H1 (cell line): Measurements from ENCODE around the gene MYBPH. TPM values are rescaled to one million over a fixed set of nuclear protein-coding genes. Genes with fewer than 3 reads are reported as not detected.

Experiments used
- FOSL1 ChIP-seq: IDR thresholded peaks from 2 replicates; pipeline ENCODE4 v1.6.1; 2011; ENCODE audit warnings: mild to moderate bottlenecking, low read depth, low read length, moderate library complexity; ENCODE audit not compliant: insufficient read depth
- KDM1A ChIP-seq: fragments of 200-600, 300-600 bp; sonication (generic); IDR thresholded peaks from 2 replicates; pipeline ENCODE4 v1.7.1; 2016; ENCODE audit warnings: mild to moderate bottlenecking, low read length, borderline replicate concordance
- NANOG ChIP-seq: IDR thresholded peaks from 2 replicates; pipeline ENCODE4 v1.6.1; 2011; ENCODE audit warnings: low read length, low read depth, mild to moderate bottlenecking, inconsistent platforms; ENCODE audit not compliant: insufficient read depth, poor library complexity, severe bottlenecking
- RFX5 ChIP-seq: IDR thresholded peaks from 2 replicates; pipeline ENCODE4 v1.6.1; 2011; ENCODE audit warnings: low read depth, low read length, improper control_type of control experiment, borderline replicate concordance
- SUZ12 ChIP-seq: fragments of 200-600 bp; sonication (generic); IDR thresholded peaks from 2 replicates; pipeline ENCODE4 v1.6.1; 2012; ENCODE audit warnings: mild to moderate bottlenecking, inconsistent platforms, low read length, moderate library complexity, mixed read lengths
- polyA plus RNA-seq, 7 experiments: library from polyadenylated mRNA; depleted of rRNA in 3 of 7; stranded (reverse) in 5 of 7; unstranded in 2 of 7; fragments of >200 nt in 5 of 7; fragments of 200-250 nt in 2 of 7; gene quantifications; 1 replicate in 5 of 7; 2 replicates in 1 of 7; 4 replicates in 1 of 7; pipeline versions ENCODE4 v1.2.1 to v1.2.3, GENCODE V29; 2011 to 2013; ENCODE audit warnings: missing spikeins in 2 of 7, mixed read lengths in 2 of 7
- total RNA-seq: library from RNA; stranded (reverse); fragmentation: NEBNext Ultra II Directional; extraction: Animal tissue kit (Norgen Biotek cat#: 25700); gene quantifications from 2 replicates; pipeline ENCODE4 v1.2.1, GENCODE V29; 2021
- TF ChIP-seq, protein P1 (sequence below), 3 experiments: IDR thresholded peaks; 1 replicate in 2 of 3; 2 replicates in 1 of 3; pipeline versions ENCODE4 v1.5.1 to v1.6.1; 2011; ENCODE audit warnings: low read length in 3 of 3, mild to moderate bottlenecking in 3 of 3, inconsistent platforms in 2 of 3, low read depth in 1 of 3, moderate library complexity in 1 of 3; ENCODE audit not compliant: insufficient read depth in 1 of 3; ENCODE audit errors: control extremely low read depth in 1 of 3

Gene MYBPH
- total and polyA plus RNA-seq, 2 of the 8 experiments (the other 6 are each of a cell fraction or from before 2014, with no cell fraction given) = not detected

DNA sequence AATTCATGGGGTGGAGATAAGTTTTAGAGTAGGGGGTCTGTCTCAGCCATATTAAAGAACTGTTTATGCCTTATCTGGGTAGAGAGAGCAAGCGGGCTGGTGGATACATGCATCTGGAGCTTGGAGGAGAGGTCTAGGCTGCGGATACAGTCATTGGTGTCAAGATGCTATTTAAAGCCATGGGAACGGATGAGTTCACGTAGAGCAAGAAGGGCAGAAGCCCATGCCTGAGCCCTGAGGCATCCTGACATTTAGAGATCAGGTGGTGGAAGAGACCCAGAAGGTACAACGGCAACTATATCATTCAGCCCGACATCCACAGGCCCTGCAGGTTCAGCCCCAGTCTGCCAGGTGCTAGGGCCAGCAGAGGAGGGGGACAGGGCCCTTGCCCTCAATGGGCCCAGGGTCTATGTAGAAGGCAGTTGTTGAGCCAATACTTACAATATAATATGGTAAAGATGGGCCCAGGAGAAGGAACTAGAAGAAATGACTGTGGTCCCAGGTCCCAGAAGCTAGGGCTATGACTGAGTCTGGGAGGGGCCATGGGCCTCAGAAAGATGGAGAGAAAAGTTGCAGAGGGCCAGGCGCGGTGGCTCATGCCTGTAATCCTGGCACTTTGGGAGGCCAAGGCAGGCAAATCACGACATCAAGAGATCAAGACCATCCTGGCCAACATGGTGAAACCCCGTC, 26.0 kb upstream of the MYBPH start (continued):
- TF ChIP-seq SUZ12 = no peak
- no peak for TF ChIP-seq FOSL1
- TF ChIP-seq RFX5 = no peak
- TF ChIP-seq NANOG = no peak
- TF ChIP-seq, protein P1, sequence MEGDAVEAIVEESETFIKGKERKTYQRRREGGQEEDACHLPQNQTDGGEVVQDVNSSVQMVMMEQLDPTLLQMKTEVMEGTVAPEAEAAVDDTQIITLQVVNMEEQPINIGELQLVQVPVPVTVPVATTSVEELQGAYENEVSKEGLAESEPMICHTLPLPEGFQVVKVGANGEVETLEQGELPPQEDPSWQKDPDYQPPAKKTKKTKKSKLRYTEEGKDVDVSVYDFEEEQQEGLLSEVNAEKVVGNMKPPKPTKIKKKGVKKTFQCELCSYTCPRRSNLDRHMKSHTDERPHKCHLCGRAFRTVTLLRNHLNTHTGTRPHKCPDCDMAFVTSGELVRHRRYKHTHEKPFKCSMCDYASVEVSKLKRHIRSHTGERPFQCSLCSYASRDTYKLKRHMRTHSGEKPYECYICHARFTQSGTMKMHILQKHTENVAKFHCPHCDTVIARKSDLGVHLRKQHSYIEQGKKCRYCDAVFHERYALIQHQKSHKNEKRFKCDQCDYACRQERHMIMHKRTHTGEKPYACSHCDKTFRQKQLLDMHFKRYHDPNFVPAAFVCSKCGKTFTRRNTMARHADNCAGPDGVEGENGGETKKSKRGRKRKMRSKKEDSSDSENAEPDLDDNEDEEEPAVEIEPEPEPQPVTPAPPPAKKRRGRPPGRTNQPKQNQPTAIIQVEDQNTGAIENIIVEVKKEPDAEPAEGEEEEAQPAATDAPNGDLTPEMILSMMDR (IDR thresholded peaks at IDR 0.05; ENCODE audit: control extremely low read depth in 1 of 3, insufficient read depth in 1 of 3, low read depth in 1 of 3, low read length in 3 of 3) = no peak
- TF ChIP-seq KDM1A = no peak
- TF ChIP-seq, all 59 proteins: peak for 0
